HEK293 (cell line): Measurements from ENCODE around the gene CUL9.

Experiments
- CTCF ChIA-PET: fragments of 350-600 bp; formaldehyde crosslinking; extraction: SDS; loops from one replicate; lab custom pipeline; 2021; ENCODE audit warnings: antibody characterized with exemption; lab: Yijun Ruan, JAX
- POLR2A ChIA-PET: fragments of 300-600 bp; formaldehyde crosslinking; extraction: SDS; loops from one replicate; lab custom pipeline; 2020; ENCODE audit warnings: antibody characterized with exemption, inconsistent platforms; lab: Yijun Ruan, JAX
- H3K27ac ChIP-seq: fragments of 200-500 bp; sonication (Bioruptor generic); 2 replicates; pipeline ENCODE4 v1.5.1; 2014; ENCODE audit warnings: low read depth, low read length, control low read depth, inconsistent platforms; ENCODE audit errors: extremely low read depth
- H3K36me3 ChIP-seq, 2 experiments: fragments of 200-500 bp in 1 of 2; sonication (Bioruptor generic) in 1 of 2; 1 replicate in 1 of 2; 2 replicates in 1 of 2; pipeline ENCODE4 v1.5.1; 2014 to 2017; ENCODE audit warnings: inconsistent platforms in 2 of 2, low read length in 2 of 2; ENCODE audit not compliant: control insufficient read depth in 2 of 2, insufficient read depth in 1 of 2
- H3K4me1 ChIP-seq: fragments of 200-500 bp; sonication (Bioruptor generic); 2 replicates; pipeline ENCODE4 v1.5.1; 2014; ENCODE audit warnings: mild to moderate bottlenecking, low read length, inconsistent platforms; ENCODE audit not compliant: control insufficient read depth, insufficient read depth
- H3K4me3 ChIP-seq: 2 replicates; pipeline ENCODE4 v1.5.1; 2011; ENCODE audit warnings: low read depth, mild to moderate bottlenecking, control low read depth, low read length, moderate library complexity
- H3K9me3 ChIP-seq: fragments of 200-500 bp; sonication (Bioruptor generic); 2 replicates; pipeline ENCODE4 v1.5.1; 2014; ENCODE audit warnings: low read depth, low read length, inconsistent platforms; ENCODE audit not compliant: control insufficient read depth, insufficient read depth
- BCL6B ChIP-seq: fragments of 450-650 bp; formaldehyde crosslinking; IDR thresholded peaks from 2 replicates; pipeline ENCODE4 v1.5.1; 2017; ENCODE audit warnings: missing biosample characterization, missing genetic modification characterization
- CTCF ChIP-seq: fragments of 450-650 bp; formaldehyde crosslinking; IDR thresholded peaks from 2 replicates; pipeline ENCODE4 v1.5.1; 2016; ENCODE audit warnings: missing biosample characterization, missing genetic modification characterization
- GLIS1 ChIP-seq: fragments of 450-650 bp; formaldehyde crosslinking; IDR thresholded peaks from 2 replicates; pipeline ENCODE4 v1.5.1; 2016; ENCODE audit warnings: missing biosample characterization, missing genetic modification characterization
- KLF8 ChIP-seq: fragments of 450-650 bp; formaldehyde crosslinking; IDR thresholded peaks from 2 replicates; pipeline ENCODE4 v1.5.1; 2016; ENCODE audit warnings: missing biosample characterization, missing genetic modification characterization
- SP2 ChIP-seq: fragments of 450-650 bp; formaldehyde crosslinking; IDR thresholded peaks from 2 replicates; pipeline ENCODE4 v1.5.1; 2016; ENCODE audit warnings: missing biosample characterization, missing genetic modification characterization
- SP3 ChIP-seq: fragments of 450-650 bp; formaldehyde crosslinking; IDR thresholded peaks from 2 replicates; pipeline ENCODE4 v1.5.1; 2016; ENCODE audit warnings: missing biosample characterization, missing genetic modification characterization
- SP7 ChIP-seq: fragments of 450-650 bp; formaldehyde crosslinking; IDR thresholded peaks from 2 replicates; pipeline ENCODE4 v1.5.1; 2016; ENCODE audit warnings: missing biosample characterization, missing genetic modification characterization
- ZBTB20 ChIP-seq: fragments of 450-650 bp; formaldehyde crosslinking; IDR thresholded peaks from 2 replicates; pipeline ENCODE4 v1.5.1; 2016; ENCODE audit warnings: missing biosample characterization, missing genetic modification characterization
- ZBTB44 ChIP-seq: fragments of 450-650 bp; IDR thresholded peaks from 2 replicates; pipeline ENCODE4 v1.5.1; 2018; ENCODE audit warnings: missing biosample characterization, mild to moderate bottlenecking, missing genetic modification characterization
- ZBTB48 ChIP-seq: fragments of 450-650 bp; formaldehyde crosslinking; IDR thresholded peaks from 2 replicates; pipeline ENCODE4 v1.5.1; 2016; ENCODE audit warnings: missing biosample characterization, missing genetic modification characterization
- ZBTB6 ChIP-seq: fragments of 450-650 bp; formaldehyde crosslinking; IDR thresholded peaks from 2 replicates; pipeline ENCODE4 v1.5.1; 2017; ENCODE audit warnings: missing biosample characterization, missing genetic modification characterization
- ZBTB8A ChIP-seq: fragments of 450-650 bp; formaldehyde crosslinking; IDR thresholded peaks from 2 replicates; pipeline ENCODE4 v1.5.1; 2016; ENCODE audit warnings: missing biosample characterization, missing genetic modification characterization
- ZFP69B ChIP-seq: fragments of 450-650 bp; formaldehyde crosslinking; IDR thresholded peaks from 2 replicates; pipeline ENCODE4 v1.5.1; 2016; ENCODE audit warnings: missing biosample characterization, missing genetic modification characterization
- ZNF169 ChIP-seq: fragments of 450-650 bp; formaldehyde crosslinking; IDR thresholded peaks from 2 replicates; pipeline ENCODE4 v1.5.1; 2016; ENCODE audit warnings: missing biosample characterization, missing genetic modification characterization
- ZNF18 ChIP-seq: fragments of 450-650 bp; formaldehyde crosslinking; IDR thresholded peaks from 2 replicates; pipeline ENCODE4 v1.5.1; 2016; ENCODE audit warnings: missing biosample characterization, missing genetic modification characterization
- ZNF184 ChIP-seq: fragments of 450-650 bp; IDR thresholded peaks from 2 replicates; pipeline ENCODE4 v1.5.1; 2018; ENCODE audit warnings: missing biosample characterization, mild to moderate bottlenecking, missing genetic modification characterization
- ZNF221 ChIP-seq: fragments of 450-650 bp; formaldehyde crosslinking; IDR thresholded peaks from 2 replicates; pipeline ENCODE4 v1.5.1; 2017; ENCODE audit warnings: missing biosample characterization, missing genetic modification characterization, borderline replicate concordance
- ZNF324 ChIP-seq: fragments of 450-650 bp; formaldehyde crosslinking; IDR thresholded peaks from 2 replicates; pipeline ENCODE4 v1.5.1; 2016; ENCODE audit warnings: missing biosample characterization, missing genetic modification characterization
- ZNF335 ChIP-seq: fragments of 450-650 bp; formaldehyde crosslinking; conservative IDR thresholded peaks from 2 replicates; pipeline ENCODE4 v1.5.1; 2016; ENCODE audit warnings: missing biosample characterization, missing genetic modification characterization
- ZNF394 ChIP-seq: fragments of 450-650 bp; formaldehyde crosslinking; IDR thresholded peaks from 2 replicates; pipeline ENCODE4 v1.5.1; 2016; ENCODE audit warnings: missing biosample characterization, missing genetic modification characterization, mild to moderate bottlenecking, moderate library complexity, borderline replicate concordance
- ZNF398 ChIP-seq: fragments of 450-650 bp; formaldehyde crosslinking; IDR thresholded peaks from 2 replicates; pipeline ENCODE4 v1.5.1; 2017; ENCODE audit warnings: missing biosample characterization, missing genetic modification characterization
- ZNF510 ChIP-seq: fragments of 450-650 bp; formaldehyde crosslinking; IDR thresholded peaks from 2 replicates; pipeline ENCODE4 v1.5.1; 2018; ENCODE audit warnings: mild to moderate bottlenecking, missing genetic modification characterization, missing biosample characterization; ENCODE audit not compliant: insufficient replicate concordance
- ZNF544 ChIP-seq: fragments of 450-650 bp; formaldehyde crosslinking; IDR thresholded peaks from 2 replicates; pipeline ENCODE4 v1.5.0; 2017; ENCODE audit warnings: missing biosample characterization, missing genetic modification characterization
- ZNF561 ChIP-seq: fragments of 450-650 bp; IDR thresholded peaks from 2 replicates; pipeline ENCODE4 v1.5.1; 2018; ENCODE audit warnings: missing biosample characterization, missing genetic modification characterization, borderline replicate concordance
- ZNF76 ChIP-seq: fragments of 450-650 bp; formaldehyde crosslinking; IDR thresholded peaks from 2 replicates; pipeline ENCODE4; 2016; ENCODE audit warnings: low read depth, missing biosample characterization, missing genetic modification characterization, borderline replicate concordance
- ZSCAN30 ChIP-seq: fragments of 450-650 bp; IDR thresholded peaks from 2 replicates; pipeline ENCODE4 v1.5.1; 2018; ENCODE audit warnings: missing biosample characterization, mild to moderate bottlenecking, missing genetic modification characterization, moderate library complexity

CUL9 gene

GRCh38 chr6:43170417-43170930 is 11.5 kb upstream of the CUL9 start (continued):
- TF ChIP-seq ZNF18, result no peak
- no peak; the same call in 1 of the 2 replicates for TF ChIP-seq SP3
- no peak for TF ChIP-seq ZNF169
- no peak for TF ChIP-seq ZFP69B (tag by site-specific recombination)
- TF ChIP-seq BCL6B (tag by site-specific recombination), result no peak
- TF ChIP-seq ZNF544 (tag by site-specific recombination), result no peak
- TF ChIP-seq ZNF221 (tag by site-specific recombination), result no peak
- peak; percentile 42; the same call in 1 of the 2 replicates for TF ChIP-seq ZNF76 (tag by site-specific recombination)
- TF ChIP-seq, all 188 proteins: peak for 19

- peaks cover 10 to 19% of the 10 kb centered on the region in 2 experiments; a peak in 1 of 3 replicates for H3K36me3 ChIP-seq
- H3K4me1 ChIP-seq, result peaks cover 15% of the 10 kb centered on the region
- peak within 1 kb of the TSS; percentile 98 for H3K27ac ChIP-seq
- POLR2A ChIA-PET, result interaction anchor here (0.7 to 1.8 kb wide), 8 partner anchors 8 to 263 kb away, joined by 3 to 9 read pairs (median 4); partner anchors contain the start of genes CNPY3, DNPH1, KLC4 and MRPL2
- H3K4me3 ChIP-seq, result peak within 1 kb of the TSS; percentile 82
- CTCF ChIA-PET, result interaction anchor here (0.7 to 2.6 kb wide), 9 partner anchors 11 to 322 kb away, joined by 3 to 11 read pairs (median 4); partner anchors contain the start of genes CUL9 and DNPH1
- H3K9me3 ChIP-seq, result no peaks in the 10 kb centered on the region
- TF ChIP-seq ZNF398 (tag by site-specific recombination), result peak; percentile 54
- TF ChIP-seq ZNF324, result no peak
- TF ChIP-seq SP2 (tag by site-specific recombination), result peak; percentile 87
- peak; percentile 87; the same call in 1 of the 2 replicates for TF ChIP-seq ZBTB48 (tag by site-specific recombination)
- peak; percentile 100 for TF ChIP-seq ZSCAN30 (tag by site-specific recombination)
- TF ChIP-seq ZNF510 (tag by site-specific recombination), result no peak
- TF ChIP-seq ZNF394 (tag by site-specific recombination), result no peak; the same call in 1 of the 2 replicates
- TF ChIP-seq ZBTB8A (tag by site-specific recombination), result peak; percentile 69
- peak; percentile 26; the same call in 1 of the 2 replicates for TF ChIP-seq CTCF (tag by site-specific recombination)
- peak; percentile 74; the same call in 1 of the 2 replicates for TF ChIP-seq ZNF561 (tag by site-specific recombination)
- peak; percentile 59; the same call in 1 of the 2 replicates for TF ChIP-seq ZBTB6
- TF ChIP-seq ZNF335 (tag by site-specific recombination), result peak; percentile 83
- peak; percentile 15 for TF ChIP-seq ZBTB20 (tag by site-specific recombination)
- TF ChIP-seq ZNF184 (tag by site-specific recombination), result peak; percentile 67; the same call in 1 of the 2 replicates
- TF ChIP-seq GLIS1 (tag by site-specific recombination), result peak; percentile 59
- 0 out of 2 replicates have a peak, but pooled peaks have one; percentile 2 for TF ChIP-seq SP7 (tag by site-specific recombination)
- peak; percentile 75 for TF ChIP-seq ZBTB44
- peak; percentile 87 for TF ChIP-seq KLF8 (tag by site-specific recombination)
Observed at GRCh38 chr6:43170931-43171706, 10.9 kb upstream of the CUL9 start, which contains the start of gene SRF. SRF (plus strand) TSS chr6:43171269; CDS start chr6:43171657, 388 bp downstream.
